Vagina (tissue), 2 donors: ENCODE results near the gene KRTAP10-12. TPM values are rescaled to one million over a fixed set of nuclear protein-coding genes. Genes with fewer than 3 reads are reported as not detected.
"Not testable (repeated sequence)": the region's sequence is repeated elsewhere in the genome, so short reads cannot be mapped to it uniquely, and the experiment has no call there.

Experiments
- DNase-seq, 2 donors: peaks; one replicate each; pipeline ENCODE4 v3.0.0-alpha.2; 2017; ENCODE audit errors: extremely low spot score in 2 of 2
- H3K27ac ChIP-seq: fragments of 200-600 bp; sonication (generic); one replicate; pipeline ENCODE4 v1.5.1; 2019
- H3K27me3 ChIP-seq: fragments of 200-600 bp; sonication (generic); one replicate; pipeline ENCODE4 v1.5.1; 2019
- H3K36me3 ChIP-seq, 2 donors: fragments of 200-600 bp; sonication (generic); one replicate each; pipeline ENCODE4 v1.5.1; 2017 to 2019
- H3K4me1 ChIP-seq: fragments of 200-600 bp; sonication (generic); one replicate; pipeline ENCODE4 v1.5.1; 2019
- H3K4me3 ChIP-seq, 2 donors: fragments of 200-600 bp; sonication (generic); 1 replicate in 1 of 2; 2 replicates in 1 of 2; pipeline ENCODE4 v1.5.1; 2016 to 2019
- H3K9me3 ChIP-seq: fragments of 200-600 bp; sonication (generic); one replicate; pipeline ENCODE4 v1.5.1; 2019
- POLR2A ChIP-seq, 2 donors: fragments of 450-650 bp; IDR thresholded peaks; one replicate each; pipeline ENCODE4 v1.6.1; 2017; ENCODE audit warnings: antibody characterized with exemption in 2 of 2, mild to moderate bottlenecking in 2 of 2, moderate library complexity in 2 of 2
- POLR2AphosphoS5 ChIP-seq, 2 donors: sonication (generic); formaldehyde crosslinking; IDR thresholded peaks; one replicate each; pipeline ENCODE4 v1.9.0; 2017; ENCODE audit warnings: antibody characterized with exemption in 2 of 2, mild to moderate bottlenecking in 2 of 2, low read depth in 1 of 2; ENCODE audit not compliant: insufficient read depth in 1 of 2
- intact Hi-C: fragments of 100-400 bp; cut with DNase I; formaldehyde crosslinking; loops from one replicate; pipeline ENCODE4 v1.15.1; 2023
- total RNA-seq: library from RNA; depleted of rRNA; stranded (reverse); fragments of >200 nt; gene quantifications from one replicate; pipeline ENCODE4 v1.2.3, GENCODE V29; 2016
- TF ChIP-seq, protein P1 (sequence below), 3 experiments: fragments of 450-650 bp in 2 of 3; fragments of 200-600 bp in 1 of 3; sonication (generic) in 1 of 3; IDR thresholded peaks; one replicate each; pipeline ENCODE4 v1.5.1; 2017 to 2019; ENCODE audit warnings: antibody characterized with exemption in 3 of 3, mild to moderate bottlenecking in 2 of 3, moderate library complexity in 2 of 3

Gene KRTAP10-12
- total RNA-seq, 1 donor from 2014 or later: not detected

DNA sequence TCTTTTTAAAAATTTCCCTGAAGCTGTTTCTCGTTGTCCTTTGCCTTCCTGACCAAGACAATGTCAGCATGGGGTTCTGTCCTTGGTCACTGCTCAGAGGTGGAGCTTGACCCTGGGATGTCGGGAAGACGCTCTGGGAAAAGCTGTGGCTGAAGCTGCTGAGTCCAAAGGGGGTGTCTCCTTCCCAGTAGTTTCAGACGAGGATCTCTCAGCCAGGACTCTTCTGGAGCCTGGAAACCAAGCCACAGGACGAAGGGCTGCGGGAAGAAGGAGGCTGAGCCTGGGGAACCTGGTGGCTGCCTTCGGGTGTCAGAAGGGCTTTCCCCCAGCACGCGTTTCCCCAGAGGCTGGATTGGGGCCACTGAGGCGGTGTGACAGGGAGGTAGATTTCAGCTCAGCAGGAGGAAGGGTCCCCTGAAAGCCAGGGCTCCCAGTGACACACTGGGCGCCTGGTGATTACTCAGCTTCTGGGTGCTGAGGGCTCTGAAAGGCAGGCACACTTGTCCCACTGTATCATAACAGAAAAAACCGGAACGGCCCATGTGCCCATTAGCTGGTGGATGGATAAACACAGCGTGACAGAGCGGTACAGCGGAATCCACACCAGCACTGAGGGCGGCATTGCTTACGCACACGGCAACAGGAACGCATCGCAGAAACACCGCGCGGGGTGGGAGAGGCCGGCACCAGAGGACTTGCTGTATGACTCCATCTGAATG, 10.0 kb upstream of the KRTAP10-12 start:
- H3K27ac ChIP-seq: no peak overlapping the region
- H3K4me1 ChIP-seq: no peaks in the 10 kb centered on the region
- no peaks in the 10 kb centered on the region for H3K36me3 ChIP-seq
- H3K9me3 ChIP-seq: no peaks in the 10 kb centered on the region
- H3K27me3 ChIP-seq: no peaks in the 10 kb centered on the region
- intact Hi-C loops: no loop called here
- DNase-seq: peak; percentile 62 to 84
- H3K4me3 ChIP-seq: no peak overlapping the region
- TF ChIP-seq, protein P1, sequence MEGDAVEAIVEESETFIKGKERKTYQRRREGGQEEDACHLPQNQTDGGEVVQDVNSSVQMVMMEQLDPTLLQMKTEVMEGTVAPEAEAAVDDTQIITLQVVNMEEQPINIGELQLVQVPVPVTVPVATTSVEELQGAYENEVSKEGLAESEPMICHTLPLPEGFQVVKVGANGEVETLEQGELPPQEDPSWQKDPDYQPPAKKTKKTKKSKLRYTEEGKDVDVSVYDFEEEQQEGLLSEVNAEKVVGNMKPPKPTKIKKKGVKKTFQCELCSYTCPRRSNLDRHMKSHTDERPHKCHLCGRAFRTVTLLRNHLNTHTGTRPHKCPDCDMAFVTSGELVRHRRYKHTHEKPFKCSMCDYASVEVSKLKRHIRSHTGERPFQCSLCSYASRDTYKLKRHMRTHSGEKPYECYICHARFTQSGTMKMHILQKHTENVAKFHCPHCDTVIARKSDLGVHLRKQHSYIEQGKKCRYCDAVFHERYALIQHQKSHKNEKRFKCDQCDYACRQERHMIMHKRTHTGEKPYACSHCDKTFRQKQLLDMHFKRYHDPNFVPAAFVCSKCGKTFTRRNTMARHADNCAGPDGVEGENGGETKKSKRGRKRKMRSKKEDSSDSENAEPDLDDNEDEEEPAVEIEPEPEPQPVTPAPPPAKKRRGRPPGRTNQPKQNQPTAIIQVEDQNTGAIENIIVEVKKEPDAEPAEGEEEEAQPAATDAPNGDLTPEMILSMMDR (IDR thresholded peaks at IDR 0.05): no peak
- TF ChIP-seq POLR2AphosphoS5 (IDR thresholded peaks at IDR 0.05; ENCODE audit: insufficient read depth in 1 of 2, low read depth in 1 of 2) (no peak), POLR2A (IDR thresholded peaks at IDR 0.05) (no peak)

DNA sequence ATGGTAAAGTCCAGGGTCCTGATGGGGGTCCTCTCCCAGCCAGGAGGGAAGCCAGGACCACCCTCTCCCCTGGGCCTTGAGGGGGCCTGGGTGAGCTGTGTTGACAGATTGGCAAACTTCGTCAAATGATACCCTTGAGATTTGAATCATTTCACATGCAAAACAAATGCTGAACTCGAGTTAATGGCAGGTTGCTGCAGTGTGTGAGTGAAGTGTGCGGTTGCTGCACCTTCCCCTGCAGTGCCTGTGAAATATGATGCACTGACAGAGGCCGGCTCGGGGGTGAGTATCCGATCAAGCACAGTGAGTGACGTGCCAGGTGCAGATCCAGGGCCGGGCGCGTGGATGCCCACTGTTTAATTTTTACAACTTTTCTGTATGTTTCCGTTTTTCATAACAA, 9.3 kb upstream of the KRTAP10-12 start:
- Histone ChIP-seq H3K4me3 (no peak overlapping the region), H3K9me3 (no peaks in the 10 kb centered on the region), H3K27ac (no peak overlapping the region), H3K36me3 (no peaks in the 10 kb centered on the region), H3K27me3 (no peaks in the 10 kb centered on the region), H3K4me1 (no peaks in the 10 kb centered on the region)
- no peak for TF ChIP-seq POLR2A (IDR thresholded peaks at IDR 0.05)
- TF ChIP-seq POLR2AphosphoS5 (IDR thresholded peaks at IDR 0.05; ENCODE audit: insufficient read depth in 1 of 2, low read depth in 1 of 2): no peak
- TF ChIP-seq, protein P1 (IDR thresholded peaks at IDR 0.05): no peak
- intact Hi-C loops: no loop called here
- DNase-seq: peak; percentile 64 to 74

DNA sequence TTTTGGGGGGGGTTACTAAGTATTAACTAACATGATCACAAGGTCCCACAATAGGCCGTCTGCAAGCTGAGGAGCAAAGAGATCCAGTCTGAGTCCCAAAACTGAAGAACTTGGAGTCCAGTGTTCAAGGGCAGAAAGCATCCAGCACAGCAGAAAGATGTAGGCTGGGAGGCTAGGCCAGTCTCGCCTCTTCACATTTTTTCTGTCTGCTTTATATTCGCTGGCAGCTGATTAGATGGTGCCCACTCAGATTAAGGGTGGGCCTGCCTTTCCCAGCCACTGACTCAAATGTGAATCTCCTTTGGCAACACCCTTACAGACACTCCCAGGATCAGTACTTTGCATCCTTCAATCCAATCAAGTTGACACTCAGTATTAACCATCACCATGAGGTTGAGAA, 7.2 kb upstream of the KRTAP10-12 start:
- H3K36me3 ChIP-seq, H3K9me3 ChIP-seq, H3K27ac ChIP-seq, H3K27me3 ChIP-seq, intact Hi-C loops, H3K4me3 ChIP-seq, H3K4me1 ChIP-seq: not testable (repeated sequence)
- peak in 1 of 2 donors; percentile 52 for DNase-seq

DNA sequence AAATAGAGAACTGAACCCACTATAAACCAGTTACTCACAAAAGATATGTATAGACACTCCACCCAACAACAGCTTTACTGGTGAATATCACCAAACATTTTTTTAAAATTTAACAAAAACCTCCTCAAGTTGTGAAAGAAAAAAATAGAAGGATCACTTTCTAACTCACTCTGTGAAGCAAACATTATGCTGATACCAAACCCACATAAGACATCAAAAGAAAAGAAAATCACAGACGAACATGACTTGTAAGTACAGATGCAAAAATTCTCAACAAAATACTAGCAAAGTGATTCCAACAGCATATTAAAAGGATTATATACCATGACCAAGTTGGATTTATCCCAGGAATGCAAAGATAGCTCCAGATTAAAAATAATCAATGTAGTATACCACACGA, 5.3 kb upstream of the KRTAP10-12 start:
- TF ChIP-seq POLR2AphosphoS5 (IDR thresholded peaks at IDR 0.05; ENCODE audit: insufficient read depth in 1 of 2, low read depth in 1 of 2) (no peak), POLR2A (IDR thresholded peaks at IDR 0.05) (no peak)
- TF ChIP-seq, protein P1 (IDR thresholded peaks at IDR 0.05): no peak
- Histone ChIP-seq H3K36me3 (no peaks in the 10 kb centered on the region), H3K9me3 (no peaks in the 10 kb centered on the region), H3K27ac (no peak overlapping the region), H3K27me3 (no peaks in the 10 kb centered on the region), H3K4me1 (no peaks in the 10 kb centered on the region), H3K4me3 (no peak overlapping the region)
- intact Hi-C loops: no loop called here
- DNase-seq: no peak

DNA sequence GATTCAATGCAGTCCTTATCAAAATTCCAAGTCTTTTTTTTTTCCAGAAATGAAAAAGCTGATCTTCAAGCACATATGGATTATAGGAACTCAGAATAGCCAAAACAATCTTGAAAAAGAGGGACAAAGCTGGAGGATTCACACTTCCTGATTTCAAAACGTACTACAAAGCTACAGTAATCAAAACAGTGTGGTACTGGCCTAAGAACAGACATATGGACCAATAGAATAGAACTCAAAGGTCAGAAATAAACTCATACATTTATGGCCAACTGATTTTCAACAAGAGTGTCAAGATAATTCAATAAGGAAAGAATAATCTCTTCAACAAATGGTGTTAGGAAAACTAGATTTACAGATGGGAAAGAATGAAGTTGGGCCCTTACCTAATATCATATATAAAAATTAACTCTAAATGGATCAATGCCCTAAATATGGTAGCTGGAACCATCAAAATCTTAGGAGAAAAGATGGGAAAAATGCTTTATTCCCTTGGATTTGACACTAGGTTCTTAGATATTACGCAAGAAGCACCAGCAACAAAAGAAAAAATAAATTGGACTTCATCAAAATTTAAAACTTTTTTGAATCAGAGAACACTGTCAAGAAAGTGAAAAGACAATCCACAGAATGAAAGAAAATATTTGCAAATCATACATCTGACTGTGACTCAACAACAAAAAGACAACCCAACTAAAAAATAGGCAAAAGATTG, 4.0 kb upstream of the KRTAP10-12 start:
- no peak overlapping the region for H3K4me3 ChIP-seq
- no peak overlapping the region for H3K27ac ChIP-seq
- no peak for TF ChIP-seq POLR2A (IDR thresholded peaks at IDR 0.05)
- TF ChIP-seq, protein P1 (IDR thresholded peaks at IDR 0.05): no peak
- no peaks in the 10 kb centered on the region for H3K9me3 ChIP-seq
- H3K27me3 ChIP-seq: no peaks in the 10 kb centered on the region
- no peaks in the 10 kb centered on the region for H3K36me3 ChIP-seq
- intact Hi-C loops: no loop called here
- no peak for DNase-seq
- H3K4me1 ChIP-seq: no peaks in the 10 kb centered on the region
